Measurements from ENCODE around the gene KIF13A.

The KIF13A gene

GRCh38 chr6:17842014-17842776, 145.2 kb downstream of the KIF13A start:
- no peak for DNase-seq

GRCh38 chr6:17839513-17840223, 147.8 kb downstream of the KIF13A start:
- no peak for DNase-seq

- DNase-seq = no peak
These were observed 151.1 kb downstream of the KIF13A start for GRCh38 chr6:17836293-17836692.

- DNase-seq = no peak
These were observed 151.7 kb downstream of the KIF13A start for GRCh38 chr6:17835784-17836183.

GRCh38 chr6:17831135-17831534, 156.3 kb downstream of the KIF13A start:
- DNase-seq = no peak

- no peak for DNase-seq
These were observed 157.5 kb downstream of the KIF13A start for GRCh38 chr6:17829905-17830304.

GRCh38 chr6:17828149-17828548, 159.3 kb downstream of the KIF13A start:
- DNase-seq = no peak

GRCh38 chr6:17826301-17826700, 161.1 kb downstream of the KIF13A start:
- DNase-seq = no peak

- no peak for DNase-seq
These were observed 167.4 kb downstream of the KIF13A start for GRCh38 chr6:17820055-17820454.

GRCh38 chr6:17817763-17818162, 169.7 kb downstream of the KIF13A start:
- DNase-seq = no peak

GRCh38 chr6:17816921-17817611, 170.4 kb downstream of the KIF13A start:
- no peak for DNase-seq

- no peak for DNase-seq
These were observed 173.9 kb downstream of the KIF13A start for GRCh38 chr6:17813542-17813941.

GRCh38 chr6:17812311-17812710, 175.1 kb downstream of the KIF13A start:
- no peak for DNase-seq

GRCh38 chr6:17808609-17809008, 178.8 kb downstream of the KIF13A start:
- peak; percentile 80 for DNase-seq

- peak; percentile 99 for DNase-seq
These were observed 180.0 kb downstream of the KIF13A start for GRCh38 chr6:17807431-17807830.

- no peak for DNase-seq
These were observed 184.0 kb downstream of the KIF13A start for GRCh38 chr6:17803409-17803808.

GRCh38 chr6:17798477-17799154, 188.8 kb downstream of the KIF13A start:
- no peak for DNase-seq

- DNase-seq = no peak
These were observed 196.9 kb downstream of the KIF13A start for GRCh38 chr6:17790489-17790888.

GRCh38 chr6:17785094-17785787, 202.2 kb downstream of the KIF13A start:
- DNase-seq = no peak

- DNase-seq = no peak
These were observed 207.4 kb downstream of the KIF13A start for GRCh38 chr6:17780061-17780460.

GRCh38 chr6:17771609-17772008, 215.8 kb downstream of the KIF13A start:
- DNase-seq = no peak

- DNase-seq = no peak
These were observed 218.6 kb downstream of the KIF13A start for GRCh38 chr6:17768881-17769280.

GRCh38 chr6:17768388-17768787, 219.0 kb downstream of the KIF13A start:
- no peak for DNase-seq

All from GF-D8 (cell line).